Osteocyte (in vitro differentiated cells): ENCODE measurements around the gene SERPINB3. TPM values are rescaled to one million over a fixed set of nuclear protein-coding genes. Genes with fewer than 3 reads are reported as not detected.
"Not testable (repeated sequence)": the region's sequence is repeated elsewhere in the genome, so short reads cannot be mapped to it uniquely, and the experiment has no call there.

ENCODE experiments used
- DNase-seq: peaks from one replicate; pipeline ENCODE4 v3.0.0; 2021; ENCODE audit warnings: mixed read lengths; ENCODE audit not compliant: unreplicated experiment; ENCODE audit errors: extremely low spot score
- H3K27ac Mint-ChIP-seq: one replicate; pipeline ENCODE4 v1.8.0; 2021; ENCODE audit warnings: mild to moderate bottlenecking, mixed read lengths; ENCODE audit not compliant: unreplicated experiment
- H3K27me3 Mint-ChIP-seq: one replicate; pipeline ENCODE4 v1.8.0; 2021; ENCODE audit warnings: mixed read lengths; ENCODE audit not compliant: unreplicated experiment
- H3K36me3 Mint-ChIP-seq: one replicate; pipeline ENCODE4 v1.8.0; 2021; ENCODE audit warnings: mixed read lengths; ENCODE audit not compliant: unreplicated experiment
- H3K4me1 Mint-ChIP-seq: one replicate; pipeline ENCODE4 v1.8.0; 2021; ENCODE audit warnings: mixed read lengths; ENCODE audit not compliant: unreplicated experiment
- H3K4me3 Mint-ChIP-seq: one replicate; pipeline ENCODE4 v1.8.0; 2021; ENCODE audit warnings: mild to moderate bottlenecking, moderate library complexity, mixed read lengths; ENCODE audit not compliant: unreplicated experiment
- H3K9me3 Mint-ChIP-seq: one replicate; pipeline ENCODE4 v1.8.0; 2021; ENCODE audit warnings: mixed read lengths; ENCODE audit not compliant: unreplicated experiment
- CTCF ChIP-seq: fragments of 200-600 bp; sonication (generic); IDR thresholded peaks from 2 replicates; pipeline ENCODE4 v1.5.0; 2021; ENCODE audit warnings: antibody characterized with exemption, mild to moderate bottlenecking, moderate library complexity
- total RNA-seq: library from RNA; stranded (reverse); gene quantifications from 2 replicates; pipeline ENCODE4 v1.2.1, GENCODE V29; 2021

Gene SERPINB3
- total RNA-seq, 1 donor from 2014 or later, result not detected

DNA sequence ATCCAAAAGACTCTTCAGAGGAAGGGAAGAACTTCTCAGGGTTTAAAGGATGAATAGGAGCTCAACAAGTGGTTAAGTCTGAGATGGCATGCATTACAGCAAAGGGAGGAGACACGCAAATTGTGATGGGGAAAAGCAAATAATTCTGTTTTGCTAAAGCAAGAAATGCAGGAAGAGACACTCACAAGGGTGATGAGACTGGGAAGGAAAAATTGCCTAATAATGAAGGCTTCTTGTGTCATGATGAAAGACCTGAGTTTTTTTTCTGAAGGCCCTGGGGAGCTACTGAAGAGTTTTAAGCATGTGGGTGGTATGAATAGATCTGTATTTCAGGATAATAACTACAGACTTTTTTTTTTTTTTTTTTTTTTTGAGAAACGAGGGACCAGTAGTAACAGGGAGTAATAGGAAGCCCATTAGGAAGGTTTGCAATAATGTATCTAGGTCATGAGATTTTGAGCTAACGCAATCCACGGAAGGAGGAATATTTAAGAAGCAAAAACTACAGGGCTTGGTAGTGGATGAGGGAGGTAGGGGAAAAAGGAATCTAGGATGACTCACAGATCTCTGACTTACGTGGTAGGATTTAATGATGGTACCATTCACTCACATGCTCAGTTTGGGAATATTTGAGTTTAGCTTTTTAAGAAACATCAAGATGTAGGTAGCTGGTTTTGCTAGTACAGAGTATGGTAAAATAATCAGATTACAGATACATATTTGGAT is 16.0 kb upstream of the SERPINB3 start:
- Mint-ChIP-seq H3K36me3 (no peaks in the 10 kb centered on the region), H3K9me3 (no peaks in the 10 kb centered on the region), H3K27ac (no peak overlapping the region), H3K27me3 (peaks cover 25% of the 10 kb centered on the region), H3K4me1 (no peaks in the 10 kb centered on the region), H3K4me3 (no peak overlapping the region)
- TF ChIP-seq CTCF, result no peak
- DNase-seq, result no peak

DNA sequence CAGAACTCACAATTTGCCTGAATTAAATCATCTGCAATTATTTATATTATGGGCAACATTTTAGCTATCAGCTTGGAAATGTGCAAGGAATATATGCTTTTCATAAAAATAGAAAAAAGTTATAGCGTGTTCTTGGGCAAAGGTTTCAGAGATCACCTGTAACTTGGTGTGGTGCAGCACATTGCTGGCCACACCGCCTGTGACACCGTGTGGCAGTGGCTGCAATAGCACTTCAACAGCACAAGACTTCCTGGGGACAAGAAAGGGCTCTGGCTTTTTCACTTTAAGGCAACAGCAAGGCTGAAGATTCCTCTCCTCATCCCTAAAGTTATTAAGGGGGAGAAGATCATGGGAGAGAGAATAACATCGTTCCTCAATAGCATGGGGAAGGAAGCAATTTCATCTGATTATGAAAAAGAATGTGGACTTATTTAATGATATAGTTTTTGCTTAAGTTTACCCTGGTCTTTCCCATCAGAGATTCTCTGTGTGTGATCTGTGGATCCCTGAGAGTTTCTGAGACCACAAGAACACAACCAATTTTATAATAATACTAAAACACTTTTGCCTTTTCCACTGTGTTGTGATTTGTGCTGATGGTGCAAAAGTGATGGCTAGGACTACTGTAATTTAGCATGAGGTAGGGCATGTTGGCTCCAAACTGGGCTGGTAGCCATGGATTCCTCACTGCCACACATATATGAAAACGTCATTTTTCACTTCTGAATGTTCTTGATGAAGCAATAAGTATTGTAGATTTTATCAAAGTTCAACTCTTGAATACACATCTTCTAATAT is 15.0 kb upstream of the SERPINB3 start:
- peaks cover 27% of the 10 kb centered on the region for H3K27me3 Mint-ChIP-seq
- H3K27ac Mint-ChIP-seq, result no peak overlapping the region
- no peak for DNase-seq
- H3K9me3 Mint-ChIP-seq, result no peaks in the 10 kb centered on the region
- H3K4me3 Mint-ChIP-seq, result no peak overlapping the region
- no peak for TF ChIP-seq CTCF
- H3K36me3 Mint-ChIP-seq, result no peaks in the 10 kb centered on the region
- H3K4me1 Mint-ChIP-seq, result no peaks in the 10 kb centered on the region

GRCh38 chr18:63664571-63664970 is 2.9 kb upstream of the SERPINB3 start:
- Mint-ChIP-seq H3K4me3 (no peak overlapping the region), H3K9me3 (no peaks in the 10 kb centered on the region), H3K4me1 (no peaks in the 10 kb centered on the region), H3K36me3 (no peaks in the 10 kb centered on the region), H3K27ac (no peak overlapping the region), H3K27me3 (peaks cover 3% of the 10 kb centered on the region)
- DNase-seq, result no peak
- no peak for TF ChIP-seq CTCF

DNA sequence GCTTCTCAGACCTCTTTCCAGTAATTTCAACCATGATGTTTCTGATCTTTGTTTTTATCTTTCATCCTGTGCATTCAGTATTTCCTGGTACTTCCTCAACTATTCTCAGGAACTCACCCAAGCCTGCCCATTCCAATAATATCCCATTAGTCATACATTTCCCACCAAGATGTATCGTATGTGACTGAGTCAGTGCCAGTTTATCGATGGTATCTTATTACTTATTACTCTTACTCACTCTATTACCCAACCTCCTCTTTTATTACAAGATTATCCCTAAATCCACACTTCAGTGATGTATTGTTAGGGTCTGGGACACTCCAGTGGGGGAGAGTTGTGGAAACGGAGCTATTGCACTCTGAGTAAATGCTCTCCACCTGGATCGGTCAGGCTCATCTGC is 2.8 kb downstream of the SERPINB3 start:
- not testable (repeated sequence) for H3K4me1 Mint-ChIP-seq, H3K4me3 Mint-ChIP-seq, H3K9me3 Mint-ChIP-seq, H3K36me3 Mint-ChIP-seq, H3K27me3 Mint-ChIP-seq, H3K27ac Mint-ChIP-seq, DNase-seq

DNA sequence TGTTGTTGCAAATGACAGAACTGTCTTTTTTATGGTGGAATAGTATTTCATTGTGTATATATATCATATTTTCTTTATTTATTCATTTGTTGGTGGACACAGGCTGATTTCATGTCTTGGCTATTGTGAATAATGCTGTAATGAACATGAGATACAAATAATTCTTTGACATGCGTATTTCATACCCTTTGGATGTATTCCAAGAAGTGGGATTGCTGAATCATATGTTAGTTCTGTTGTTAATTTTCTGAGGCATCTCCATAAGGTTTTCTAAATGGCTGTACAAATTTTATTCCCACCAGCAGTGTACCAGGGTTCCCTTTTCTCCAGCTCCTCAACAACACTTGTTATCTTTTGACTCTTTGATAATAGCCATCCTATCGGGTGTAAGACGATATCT is 11.4 kb downstream of the SERPINB3 start:
- not testable (repeated sequence) for DNase-seq, H3K9me3 Mint-ChIP-seq, H3K4me3 Mint-ChIP-seq, H3K27ac Mint-ChIP-seq, H3K36me3 Mint-ChIP-seq, H3K4me1 Mint-ChIP-seq
- H3K27me3 Mint-ChIP-seq, result peaks cover 25% of the 10 kb centered on the region

DNA sequence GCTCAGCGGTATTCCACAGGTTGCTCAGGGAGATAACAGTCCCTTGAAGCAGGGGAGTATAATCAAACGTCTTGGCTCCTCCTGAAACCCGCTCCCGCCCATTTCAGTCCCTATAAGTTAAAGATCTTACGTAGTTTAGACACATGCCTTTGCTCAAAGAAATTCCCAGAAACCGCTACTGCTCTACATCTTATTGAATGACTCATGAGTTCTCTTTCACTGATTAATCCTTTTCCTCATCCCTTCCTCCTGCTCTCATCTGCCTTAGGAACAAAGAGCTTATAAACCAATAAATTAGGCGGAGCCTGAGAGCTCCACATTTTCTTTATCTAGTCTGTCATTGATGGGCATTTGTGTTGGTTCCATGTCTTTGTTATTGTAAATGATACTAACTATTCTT is 13.5 kb downstream of the SERPINB3 start:
- DNase-seq, result no peak
- H3K4me1 Mint-ChIP-seq, result no peaks in the 10 kb centered on the region
- H3K9me3 Mint-ChIP-seq, result no peaks in the 10 kb centered on the region
- TF ChIP-seq CTCF, result no peak
- no peaks in the 10 kb centered on the region for H3K36me3 Mint-ChIP-seq
- no peak overlapping the region for H3K4me3 Mint-ChIP-seq
- H3K27me3 Mint-ChIP-seq, result peaks cover 18% of the 10 kb centered on the region
- no peak overlapping the region for H3K27ac Mint-ChIP-seq
